Astrocyte (in vitro differentiated cells and primary cell): ENCODE data around the gene CEP63. TPM values are rescaled to one million over a fixed set of nuclear protein-coding genes. Genes with fewer than 3 reads are reported as not detected.
A peak's percentile ranks its signal among the peaks of the same experiment; 100 is the strongest.

Experiments used
- DNase-seq: peaks from one replicate; pipeline ENCODE4 v3.0.0-alpha.2; 2010; ENCODE audit warnings: low read depth
- FAIRE-seq: peaks from 2 replicates; lab custom pipeline; 2011; peaks lifted over from hg19 to GRCh38; lab: Jason Lieb, UNC
- H2AFZ ChIP-seq: 2 replicates; pipeline ENCODE4 v1.6.0; 2012; ENCODE audit warnings: low read depth, low read length, inconsistent platforms
- H3K27ac ChIP-seq: 2 replicates; pipeline ENCODE4 v1.5.1; 2011; ENCODE audit warnings: low read depth, low read length, inconsistent platforms
- H3K27me3 ChIP-seq: 2 replicates; pipeline ENCODE4 v1.6.0; 2011; ENCODE audit warnings: low read length, inconsistent platforms; ENCODE audit not compliant: insufficient read depth
- H3K36me3 ChIP-seq: 2 replicates; pipeline ENCODE4 v1.5.1; 2011; ENCODE audit warnings: low read length, inconsistent platforms; ENCODE audit not compliant: insufficient read depth
- H3K4me1 ChIP-seq: 2 replicates; pipeline ENCODE4 v1.5.1; 2011; ENCODE audit warnings: low read length, inconsistent platforms; ENCODE audit not compliant: insufficient read depth
- H3K4me2 ChIP-seq: 2 replicates; pipeline ENCODE4 v1.6.0; 2012; ENCODE audit warnings: low read length, inconsistent platforms
- H3K4me3 ChIP-seq: 2 replicates; pipeline ENCODE4 v1.5.1; 2011; ENCODE audit warnings: low read depth, mild to moderate bottlenecking, low read length, inconsistent platforms; ENCODE audit not compliant: insufficient read depth
- H3K79me2 ChIP-seq: 2 replicates; pipeline ENCODE4 v1.6.0; 2012; ENCODE audit warnings: mild to moderate bottlenecking, low read length, inconsistent platforms; ENCODE audit not compliant: insufficient read depth
- H3K9ac ChIP-seq: 2 replicates; pipeline ENCODE4 v1.6.0; 2012; ENCODE audit warnings: mild to moderate bottlenecking, low read length, inconsistent platforms
- H3K9me3 ChIP-seq: 2 replicates; pipeline ENCODE4 v1.5.1; 2012; ENCODE audit warnings: low read depth, mild to moderate bottlenecking, low read length, inconsistent platforms; ENCODE audit not compliant: insufficient read depth
- H4K20me1 ChIP-seq: 2 replicates; pipeline ENCODE4 v1.6.0; 2012; ENCODE audit warnings: low read length, inconsistent platforms; ENCODE audit not compliant: insufficient read depth
- H3K27ac Mint-ChIP-seq: one replicate; pipeline ENCODE4 v1.8.0; 2021; ENCODE audit warnings: mild to moderate bottlenecking, mixed read lengths; ENCODE audit not compliant: unreplicated experiment
- H3K27me3 Mint-ChIP-seq: one replicate; pipeline ENCODE4 v1.8.0; 2021; ENCODE audit warnings: low read depth, mixed read lengths; ENCODE audit not compliant: unreplicated experiment
- H3K36me3 Mint-ChIP-seq: one replicate; pipeline ENCODE4 v1.8.0; 2021; ENCODE audit warnings: low read depth, mixed read lengths; ENCODE audit not compliant: unreplicated experiment
- H3K4me1 Mint-ChIP-seq: one replicate; pipeline ENCODE4 v1.8.0; 2021; ENCODE audit warnings: low read depth, mixed read lengths; ENCODE audit not compliant: unreplicated experiment
- H3K4me3 Mint-ChIP-seq: one replicate; pipeline ENCODE4 v1.8.0; 2021; ENCODE audit warnings: mild to moderate bottlenecking, moderate library complexity, mixed read lengths; ENCODE audit not compliant: unreplicated experiment
- H3K9me3 Mint-ChIP-seq: one replicate; pipeline ENCODE4 v1.8.0; 2021; ENCODE audit warnings: mild to moderate bottlenecking, mixed read lengths; ENCODE audit not compliant: unreplicated experiment
- EZH2 ChIP-seq: IDR thresholded peaks from 2 replicates; pipeline ENCODE4 v1.6.1; 2012; ENCODE audit warnings: mild to moderate bottlenecking, low read length, inconsistent platforms; ENCODE audit not compliant: insufficient read depth
- total RNA-seq: library from RNA; stranded (reverse); gene quantifications from 2 replicates; pipeline ENCODE4 v1.2.1, GENCODE V29; 2021
- TF ChIP-seq, protein P1 (sequence below): IDR thresholded peaks from 2 replicates; pipeline ENCODE4 v1.5.1; 2011; ENCODE audit warnings: low read depth, mild to moderate bottlenecking, inconsistent platforms, low read length, moderate library complexity; ENCODE audit not compliant: insufficient read depth

Gene CEP63
- total RNA-seq, 1 donor from 2014 or later: 21.3 TPM

DNA sequence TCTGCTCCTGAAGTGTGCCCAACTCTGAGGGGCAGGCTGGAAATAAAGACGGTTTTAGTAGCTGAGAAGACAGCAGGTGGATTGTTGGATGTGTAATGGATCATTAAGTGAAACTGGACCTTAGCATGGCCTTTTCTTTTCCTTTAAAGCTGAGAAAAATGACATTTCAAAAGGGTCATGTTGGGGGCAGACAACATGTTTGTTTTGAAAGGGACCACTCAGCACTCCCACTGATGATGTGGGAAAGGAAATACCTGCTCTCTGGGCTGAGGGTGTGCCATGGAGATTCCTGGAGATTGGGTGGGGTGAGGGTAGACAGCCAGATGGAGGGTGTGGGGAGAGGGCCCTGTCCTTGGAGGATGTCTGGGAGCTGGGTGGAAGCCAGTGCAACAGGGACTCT, 38.5 kb upstream of the CEP63 start:
- Histone ChIP-seq H3K27ac (no peak overlapping the region), H2AFZ (no peak overlapping the region), H3K27me3 (no peaks in the 10 kb centered on the region), H4K20me1 (no peaks in the 10 kb centered on the region), H3K9me3 (no peaks in the 10 kb centered on the region), H3K4me2 (peak overlapping the region; percentile 29), H3K4me1 (peaks cover 19% of the 10 kb centered on the region), H3K4me3 (no peak overlapping the region), H3K36me3 (no peaks in the 10 kb centered on the region), H3K9ac (no peak overlapping the region), H3K79me2 (no peaks in the 10 kb centered on the region)
- no peaks in the 10 kb centered on the region for H3K27me3 Mint-ChIP-seq
- TF ChIP-seq EZH2: no peak
- TF ChIP-seq, protein P1, sequence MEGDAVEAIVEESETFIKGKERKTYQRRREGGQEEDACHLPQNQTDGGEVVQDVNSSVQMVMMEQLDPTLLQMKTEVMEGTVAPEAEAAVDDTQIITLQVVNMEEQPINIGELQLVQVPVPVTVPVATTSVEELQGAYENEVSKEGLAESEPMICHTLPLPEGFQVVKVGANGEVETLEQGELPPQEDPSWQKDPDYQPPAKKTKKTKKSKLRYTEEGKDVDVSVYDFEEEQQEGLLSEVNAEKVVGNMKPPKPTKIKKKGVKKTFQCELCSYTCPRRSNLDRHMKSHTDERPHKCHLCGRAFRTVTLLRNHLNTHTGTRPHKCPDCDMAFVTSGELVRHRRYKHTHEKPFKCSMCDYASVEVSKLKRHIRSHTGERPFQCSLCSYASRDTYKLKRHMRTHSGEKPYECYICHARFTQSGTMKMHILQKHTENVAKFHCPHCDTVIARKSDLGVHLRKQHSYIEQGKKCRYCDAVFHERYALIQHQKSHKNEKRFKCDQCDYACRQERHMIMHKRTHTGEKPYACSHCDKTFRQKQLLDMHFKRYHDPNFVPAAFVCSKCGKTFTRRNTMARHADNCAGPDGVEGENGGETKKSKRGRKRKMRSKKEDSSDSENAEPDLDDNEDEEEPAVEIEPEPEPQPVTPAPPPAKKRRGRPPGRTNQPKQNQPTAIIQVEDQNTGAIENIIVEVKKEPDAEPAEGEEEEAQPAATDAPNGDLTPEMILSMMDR: no peak
- peaks cover 4% of the 10 kb centered on the region for H3K9me3 Mint-ChIP-seq
- peak overlapping the region; percentile 64 for H3K27ac Mint-ChIP-seq
- H3K4me1 Mint-ChIP-seq: peaks cover 27% of the 10 kb centered on the region
- H3K36me3 Mint-ChIP-seq: peaks cover 2% of the 10 kb centered on the region
- no peak overlapping the region for H3K4me3 Mint-ChIP-seq
- FAIRE-seq (no peak), DNase-seq (no peak)

DNA sequence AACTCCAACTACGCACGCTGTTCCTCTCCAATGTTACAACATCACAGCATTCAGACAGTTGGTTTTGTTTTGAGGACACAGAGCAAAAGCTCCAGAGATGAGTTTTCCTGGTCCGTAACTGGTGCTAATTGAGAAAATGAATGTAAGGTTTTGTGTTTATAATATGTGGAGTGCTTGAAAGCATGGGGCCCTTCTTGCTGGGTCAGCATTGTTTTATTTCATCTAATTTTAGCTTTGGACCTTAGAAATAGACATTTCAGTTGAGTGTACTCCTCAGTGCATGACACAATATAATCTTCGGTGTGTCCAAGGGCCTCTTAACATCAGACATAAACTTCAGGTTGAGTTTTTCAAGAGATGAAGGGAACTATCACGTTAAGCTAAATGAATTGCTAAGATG, 37.2 kb upstream of the CEP63 start:
- Histone ChIP-seq H3K4me1 (peaks cover 19% of the 10 kb centered on the region), H3K27me3 (no peaks in the 10 kb centered on the region), H3K27ac (no peak overlapping the region), H3K9me3 (no peaks in the 10 kb centered on the region), H3K79me2 (no peaks in the 10 kb centered on the region), H3K36me3 (no peaks in the 10 kb centered on the region), H3K9ac (no peak overlapping the region), H3K4me3 (no peak overlapping the region), H2AFZ (no peak overlapping the region), H4K20me1 (no peaks in the 10 kb centered on the region), H3K4me2 (no peak overlapping the region)
- Mint-ChIP-seq H3K27me3 (no peaks in the 10 kb centered on the region), H3K27ac (no peak overlapping the region), H3K36me3 (peaks cover 2% of the 10 kb centered on the region), H3K9me3 (peaks cover 6% of the 10 kb centered on the region), H3K4me3 (no peak overlapping the region), H3K4me1 (peaks cover 27% of the 10 kb centered on the region)
- TF ChIP-seq, protein P1: no peak
- no peak for TF ChIP-seq EZH2
- FAIRE-seq (no peak), DNase-seq (no peak)

DNA sequence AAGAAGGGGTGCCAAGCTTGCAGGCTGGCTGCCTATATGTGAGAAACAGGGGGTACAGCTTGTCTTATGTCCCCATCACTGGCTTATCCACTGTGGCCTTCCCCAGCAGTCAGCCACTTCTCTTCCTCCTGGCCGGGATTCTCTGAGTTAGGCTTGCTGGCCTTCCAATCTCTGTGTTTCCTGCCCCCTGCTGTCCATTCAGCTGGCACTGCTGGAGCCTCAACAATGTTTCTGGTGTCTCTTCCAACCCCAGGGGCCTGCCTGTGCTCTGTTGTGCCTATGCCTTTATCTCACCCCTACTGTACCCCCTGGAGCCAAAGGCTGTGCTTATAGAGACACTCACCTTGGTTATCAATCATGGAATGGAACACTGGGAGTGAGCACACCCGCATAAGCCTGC, 36.6 kb upstream of the CEP63 start:
- Histone ChIP-seq H3K27me3 (no peaks in the 10 kb centered on the region), H3K4me2 (no peak overlapping the region), H3K9me3 (no peaks in the 10 kb centered on the region), H3K9ac (no peak overlapping the region), H3K36me3 (no peaks in the 10 kb centered on the region), H3K4me1 (peaks cover 19% of the 10 kb centered on the region), H3K79me2 (no peaks in the 10 kb centered on the region), H3K27ac (no peak overlapping the region), H4K20me1 (no peaks in the 10 kb centered on the region), H2AFZ (no peak overlapping the region), H3K4me3 (no peak overlapping the region)
- Mint-ChIP-seq H3K4me1 (peaks cover 27% of the 10 kb centered on the region), H3K27me3 (no peaks in the 10 kb centered on the region), H3K36me3 (peaks cover 2% of the 10 kb centered on the region), H3K9me3 (peaks cover 6% of the 10 kb centered on the region), H3K4me3 (no peak overlapping the region), H3K27ac (no peak overlapping the region)
- FAIRE-seq (no peak), DNase-seq (no peak)
- TF ChIP-seq EZH2: no peak
- TF ChIP-seq, protein P1: peak; percentile 15
